Adipocyte (in vitro differentiated cells): ENCODE measurements around the gene SIX3.

Source experiments
- DNase-seq: peaks from one replicate; pipeline ENCODE4 v3.0.0-alpha.2; 2015; ENCODE audit warnings: low read depth
- H3K27me3 ChIP-seq: replicated peaks from 2 replicates; pipeline ENCODE4 v1.7.0; 2013; ENCODE audit warnings: mild to moderate bottlenecking, low read length, moderate library complexity; ENCODE audit not compliant: control insufficient read depth, insufficient read depth
- H3K36me3 ChIP-seq: 2 replicates; pipeline ENCODE4 v1.7.0; 2013; ENCODE audit warnings: low read length, mild to moderate bottlenecking, moderate library complexity; ENCODE audit not compliant: control insufficient read depth, insufficient read depth, severe bottlenecking
- H3K4me1 ChIP-seq: 2 replicates; pipeline ENCODE4 v1.7.0; 2013; ENCODE audit warnings: mild to moderate bottlenecking, low read length, moderate library complexity; ENCODE audit not compliant: control insufficient read depth, insufficient read depth
- H3K4me3 ChIP-seq: 2 replicates; pipeline ENCODE4 v1.7.0; 2013; ENCODE audit warnings: mild to moderate bottlenecking, low read length, moderate library complexity
- H3K9ac ChIP-seq: 2 replicates; pipeline ENCODE4 v1.7.0; 2013; ENCODE audit warnings: mild to moderate bottlenecking, low read length, moderate library complexity
- H3K9me3 ChIP-seq: 2 replicates; pipeline ENCODE4 v1.7.0; 2013; ENCODE audit warnings: mild to moderate bottlenecking, low read length, moderate library complexity; ENCODE audit not compliant: control insufficient read depth

Gene SIX3

GRCh38 chr2:44953499-44953883, 12.0 kb downstream of the SIX3 start:
- H3K36me3 ChIP-seq = no peaks in the 10 kb centered on the region
- DNase-seq = no peak
- H3K27me3 ChIP-seq = peaks cover 58% of the 10 kb centered on the region
- peaks cover 34% of the 10 kb centered on the region for H3K4me1 ChIP-seq
- no peak overlapping the region for H3K9ac ChIP-seq
- H3K4me3 ChIP-seq = no peak overlapping the region
- H3K9me3 ChIP-seq = no peaks in the 10 kb centered on the region

GRCh38 chr2:44954447-44954888, 13.0 kb downstream of the SIX3 start:
- H3K9me3 ChIP-seq = no peaks in the 10 kb centered on the region

GRCh38 chr2:44954889-44955592, 13.5 kb downstream of the SIX3 start:
- peaks cover 44% of the 10 kb centered on the region for H3K27me3 ChIP-seq
- no peak overlapping the region for H3K9ac ChIP-seq
- peak overlapping the region; percentile 31 for H3K4me3 ChIP-seq
- DNase-seq = peak; percentile 40
- H3K4me1 ChIP-seq = peaks cover 44% of the 10 kb centered on the region
- no peaks in the 10 kb centered on the region for H3K36me3 ChIP-seq
- no peaks in the 10 kb centered on the region for H3K9me3 ChIP-seq

More at GRCh38 chr2:44954447-44954888, 13.0 kb downstream of the SIX3 start:
- Histone ChIP-seq H3K36me3 (no peaks in the 10 kb centered on the region), H3K27me3 (peaks cover 48% of the 10 kb centered on the region), H3K4me1 (peaks cover 41% of the 10 kb centered on the region), H3K9ac (no peak overlapping the region), H3K4me3 (peak overlapping the region; percentile 31)
- no peak for DNase-seq

- peak; percentile 93 for DNase-seq
- Histone ChIP-seq H3K9ac (no peak overlapping the region), H3K9me3 (no peaks in the 10 kb centered on the region), H3K36me3 (no peaks in the 10 kb centered on the region), H3K4me1 (peaks cover 44% of the 10 kb centered on the region), H3K4me3 (peak overlapping the region; percentile 31), H3K27me3 (peaks cover 37% of the 10 kb centered on the region)
Observed at GRCh38 chr2:44955593-44956392, 14.3 kb downstream of the SIX3 start.

- H3K36me3 ChIP-seq = no peaks in the 10 kb centered on the region
- H3K4me1 ChIP-seq = peaks cover 44% of the 10 kb centered on the region
- no peak overlapping the region for H3K9ac ChIP-seq
- no peak for DNase-seq
- peaks cover 27% of the 10 kb centered on the region for H3K27me3 ChIP-seq
- no peak overlapping the region for H3K4me3 ChIP-seq
- no peaks in the 10 kb centered on the region for H3K9me3 ChIP-seq
Observed at GRCh38 chr2:44956843-44957242, 15.3 kb downstream of the SIX3 start.

- H3K4me1 ChIP-seq = peaks cover 38% of the 10 kb centered on the region
- no peaks in the 10 kb centered on the region for H3K36me3 ChIP-seq
- no peak for DNase-seq
- peaks cover 22% of the 10 kb centered on the region for H3K27me3 ChIP-seq
- no peak overlapping the region for H3K9ac ChIP-seq
- H3K9me3 ChIP-seq = no peaks in the 10 kb centered on the region
- no peak overlapping the region for H3K4me3 ChIP-seq
Observed at GRCh38 chr2:44957656-44958327, 16.3 kb downstream of the SIX3 start.

- Histone ChIP-seq H3K4me3 (no peak overlapping the region), H3K9me3 (no peaks in the 10 kb centered on the region), H3K36me3 (no peaks in the 10 kb centered on the region), H3K4me1 (peaks cover 30% of the 10 kb centered on the region), H3K27me3 (peaks cover 5% of the 10 kb centered on the region), H3K9ac (no peak overlapping the region)
- no peak for DNase-seq
Observed at GRCh38 chr2:44959855-44960254, 18.4 kb downstream of the SIX3 start.

- H3K4me3 ChIP-seq = no peak overlapping the region
- H3K4me1 ChIP-seq = peaks cover 32% of the 10 kb centered on the region
- no peaks in the 10 kb centered on the region for H3K36me3 ChIP-seq
- no peak overlapping the region for H3K9ac ChIP-seq
- H3K9me3 ChIP-seq = no peaks in the 10 kb centered on the region
- peaks cover 5% of the 10 kb centered on the region for H3K27me3 ChIP-seq
- DNase-seq = no peak
Observed at GRCh38 chr2:44960871-44961270, 19.4 kb downstream of the SIX3 start.

- no peak for DNase-seq
- H3K4me1 ChIP-seq = peaks cover 30% of the 10 kb centered on the region
- H3K9ac ChIP-seq = no peak overlapping the region
- no peaks in the 10 kb centered on the region for H3K27me3 ChIP-seq
- no peaks in the 10 kb centered on the region for H3K9me3 ChIP-seq
- H3K36me3 ChIP-seq = no peaks in the 10 kb centered on the region
- no peak overlapping the region for H3K4me3 ChIP-seq
Observed at GRCh38 chr2:44962176-44962695, 20.7 kb downstream of the SIX3 start.

- H3K4me1 ChIP-seq = peaks cover 12% of the 10 kb centered on the region
- no peak overlapping the region for H3K9ac ChIP-seq
- no peak for DNase-seq
- no peaks in the 10 kb centered on the region for H3K36me3 ChIP-seq
- H3K27me3 ChIP-seq = no peaks in the 10 kb centered on the region
- H3K4me3 ChIP-seq = peak overlapping the region; percentile 36
- no peaks in the 10 kb centered on the region for H3K9me3 ChIP-seq
Observed at GRCh38 chr2:44964752-44965236, 23.3 kb downstream of the SIX3 start.

GRCh38 chr2:44965684-44966083, 24.2 kb downstream of the SIX3 start:
- Histone ChIP-seq H3K9me3 (no peaks in the 10 kb centered on the region), H3K4me3 (peak overlapping the region; percentile 36), H3K9ac (no peak overlapping the region), H3K27me3 (no peaks in the 10 kb centered on the region), H3K4me1 (peaks cover 11% of the 10 kb centered on the region), H3K36me3 (no peaks in the 10 kb centered on the region)
- no peak for DNase-seq
